22Rv1 (cell line): Measurements from ENCODE around the gene LHX2.

Experiments used
- H3K27ac ChIP-seq: fragments of 450-650 bp; 2 replicates; pipeline ENCODE4 v1.5.1; 2017
- ZFX ChIP-seq: fragments of 450-650 bp; IDR thresholded peaks from 2 replicates; pipeline ENCODE4 v1.6.1; 2017; ENCODE audit warnings: antibody characterized with exemption, borderline replicate concordance
- TF ChIP-seq, protein P1 (sequence below): fragments of 450-650 bp; IDR thresholded peaks from 2 replicates; pipeline ENCODE4 v1.5.1; 2017; ENCODE audit warnings: mild to moderate bottlenecking

Gene LHX2

GRCh38 chr9:124019771-124020519, 8.4 kb downstream of the LHX2 start:
- H3K27ac ChIP-seq, result no peak overlapping the region
- TF ChIP-seq, protein P1, sequence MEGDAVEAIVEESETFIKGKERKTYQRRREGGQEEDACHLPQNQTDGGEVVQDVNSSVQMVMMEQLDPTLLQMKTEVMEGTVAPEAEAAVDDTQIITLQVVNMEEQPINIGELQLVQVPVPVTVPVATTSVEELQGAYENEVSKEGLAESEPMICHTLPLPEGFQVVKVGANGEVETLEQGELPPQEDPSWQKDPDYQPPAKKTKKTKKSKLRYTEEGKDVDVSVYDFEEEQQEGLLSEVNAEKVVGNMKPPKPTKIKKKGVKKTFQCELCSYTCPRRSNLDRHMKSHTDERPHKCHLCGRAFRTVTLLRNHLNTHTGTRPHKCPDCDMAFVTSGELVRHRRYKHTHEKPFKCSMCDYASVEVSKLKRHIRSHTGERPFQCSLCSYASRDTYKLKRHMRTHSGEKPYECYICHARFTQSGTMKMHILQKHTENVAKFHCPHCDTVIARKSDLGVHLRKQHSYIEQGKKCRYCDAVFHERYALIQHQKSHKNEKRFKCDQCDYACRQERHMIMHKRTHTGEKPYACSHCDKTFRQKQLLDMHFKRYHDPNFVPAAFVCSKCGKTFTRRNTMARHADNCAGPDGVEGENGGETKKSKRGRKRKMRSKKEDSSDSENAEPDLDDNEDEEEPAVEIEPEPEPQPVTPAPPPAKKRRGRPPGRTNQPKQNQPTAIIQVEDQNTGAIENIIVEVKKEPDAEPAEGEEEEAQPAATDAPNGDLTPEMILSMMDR, result no peak
- no peak for TF ChIP-seq ZFX

- no peak overlapping the region for H3K27ac ChIP-seq
- no peak for TF ChIP-seq ZFX
- TF ChIP-seq, protein P1, result no peak
These were observed 9.2 kb downstream of the LHX2 start for GRCh38 chr9:124020520-124021384.

GRCh38 chr9:124021385-124021769, 9.8 kb downstream of the LHX2 start:
- TF ChIP-seq ZFX, result no peak
- TF ChIP-seq, protein P1, result no peak

GRCh38 chr9:124022201-124023121, 10.9 kb downstream of the LHX2 start:
- TF ChIP-seq ZFX, result no peak
- TF ChIP-seq, protein P1, result no peak
- no peak overlapping the region for H3K27ac ChIP-seq

More at GRCh38 chr9:124021385-124021769, 9.8 kb downstream of the LHX2 start:
- H3K27ac ChIP-seq, result no peak overlapping the region

GRCh38 chr9:124024107-124024506, 12.5 kb downstream of the LHX2 start:
- no peak overlapping the region for H3K27ac ChIP-seq
- TF ChIP-seq ZFX, result no peak
- TF ChIP-seq, protein P1, result no peak

DNA sequence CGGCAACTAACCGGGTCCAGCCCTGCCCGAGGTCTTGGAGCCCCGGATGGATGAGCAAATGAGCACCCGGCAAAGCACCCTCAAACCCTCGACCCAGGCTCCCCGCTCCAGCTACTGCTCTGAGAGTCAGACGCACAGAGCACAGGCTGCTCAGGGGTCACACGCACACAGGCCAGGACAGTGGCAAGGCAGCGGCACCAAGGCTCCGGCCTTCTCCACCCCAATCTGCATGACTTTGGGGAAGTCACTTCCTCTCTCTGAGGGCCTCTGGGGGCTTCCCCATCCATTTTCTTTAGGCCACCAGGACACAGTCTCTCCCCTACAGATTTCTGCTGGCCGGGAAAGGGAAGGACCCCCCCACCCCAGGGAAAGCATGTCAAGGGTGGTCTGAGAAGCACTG, 18.0 kb downstream of the LHX2 start:
- H3K27ac ChIP-seq, result no peak overlapping the region
- no peak for TF ChIP-seq ZFX
- TF ChIP-seq, protein P1, result no peak
